SJCRH30 (cell line): ENCODE data around the gene PCED1B. TPM values are rescaled to one million over a fixed set of nuclear protein-coding genes. Genes with fewer than 3 reads are reported as not detected.
"Not testable (repeated sequence)": the region's sequence is repeated elsewhere in the genome, so short reads cannot be mapped to it uniquely, and the experiment has no call there.

ENCODE experiments used
- DNase-seq, 2 experiments: peaks; one replicate each; pipeline ENCODE4 v3.0.0-alpha.2; 2015 to 2020
- H3K27ac ChIP-seq: fragments of 250-450 bp; sonication (Bioruptor Pico); 2 replicates; pipeline ENCODE4 v1.5.1; 2020; ENCODE audit warnings: mild to moderate bottlenecking, moderate library complexity
- H3K27me3 ChIP-seq: fragments of 250-450 bp; sonication (Bioruptor Pico); 2 replicates; pipeline ENCODE4 v1.5.1; 2020; ENCODE audit warnings: mild to moderate bottlenecking, moderate library complexity
- H3K36me3 ChIP-seq: fragments of 250-450 bp; sonication (Bioruptor Pico); 2 replicates; pipeline ENCODE4 v1.5.1; 2020; ENCODE audit warnings: mild to moderate bottlenecking, moderate library complexity
- H3K4me1 ChIP-seq: fragments of 250-450 bp; sonication (Bioruptor Pico); 2 replicates; pipeline ENCODE4 v1.5.1; 2020; ENCODE audit warnings: mild to moderate bottlenecking, moderate library complexity
- H3K4me3 ChIP-seq: fragments of 250-450 bp; sonication (Bioruptor Pico); 2 replicates; pipeline ENCODE4 v1.5.1; 2020; ENCODE audit warnings: mild to moderate bottlenecking, moderate library complexity
- H3K9me3 ChIP-seq: fragments of 250-450 bp; sonication (Bioruptor Pico); replicated peaks from 2 replicates; pipeline ENCODE4 v1.5.1; 2020; ENCODE audit warnings: mild to moderate bottlenecking, moderate library complexity
- total RNA-seq: library from RNA; depleted of rRNA; stranded (reverse); fragments of >200 nt; shearing (Covaris generic); gene quantifications from 2 replicates; pipeline ENCODE4 v1.2.3, GENCODE V29; 2014; rRNA removed

PCED1B gene
- total RNA-seq, 1 experiment from 2014 or later = not detected

DNA sequence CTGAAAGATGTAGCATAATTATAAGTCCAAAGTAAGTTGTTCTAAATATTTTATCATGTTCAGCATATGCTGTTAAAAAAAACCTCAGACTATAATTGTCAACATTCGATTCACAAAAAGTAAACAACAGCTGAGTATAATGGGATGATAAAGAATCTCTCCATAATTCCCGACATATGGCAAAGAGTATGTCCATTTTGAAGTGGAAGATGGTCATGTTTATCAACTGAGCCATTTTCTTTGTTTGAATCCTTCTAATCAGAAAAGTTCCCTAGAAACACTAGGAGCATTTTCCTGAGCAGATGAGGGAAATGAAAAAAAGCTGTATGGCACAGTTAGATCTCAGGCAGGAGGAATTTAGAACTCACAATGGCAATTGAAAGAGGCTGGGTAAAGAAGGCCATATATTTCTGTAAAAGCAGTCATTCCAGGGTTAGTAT lies 192.4 kb downstream of the PCED1B start:
- H3K27me3 ChIP-seq = no peaks in the 10 kb centered on the region
- no peaks in the 10 kb centered on the region for H3K9me3 ChIP-seq
- no peak overlapping the region for H3K4me3 ChIP-seq
- H3K36me3 ChIP-seq = no peaks in the 10 kb centered on the region
- H3K27ac ChIP-seq = peak overlapping the region; percentile 46
- DNase-seq = no peak
- H3K4me1 ChIP-seq = no peaks in the 10 kb centered on the region; the same call in 1 of the 2 replicates

DNA sequence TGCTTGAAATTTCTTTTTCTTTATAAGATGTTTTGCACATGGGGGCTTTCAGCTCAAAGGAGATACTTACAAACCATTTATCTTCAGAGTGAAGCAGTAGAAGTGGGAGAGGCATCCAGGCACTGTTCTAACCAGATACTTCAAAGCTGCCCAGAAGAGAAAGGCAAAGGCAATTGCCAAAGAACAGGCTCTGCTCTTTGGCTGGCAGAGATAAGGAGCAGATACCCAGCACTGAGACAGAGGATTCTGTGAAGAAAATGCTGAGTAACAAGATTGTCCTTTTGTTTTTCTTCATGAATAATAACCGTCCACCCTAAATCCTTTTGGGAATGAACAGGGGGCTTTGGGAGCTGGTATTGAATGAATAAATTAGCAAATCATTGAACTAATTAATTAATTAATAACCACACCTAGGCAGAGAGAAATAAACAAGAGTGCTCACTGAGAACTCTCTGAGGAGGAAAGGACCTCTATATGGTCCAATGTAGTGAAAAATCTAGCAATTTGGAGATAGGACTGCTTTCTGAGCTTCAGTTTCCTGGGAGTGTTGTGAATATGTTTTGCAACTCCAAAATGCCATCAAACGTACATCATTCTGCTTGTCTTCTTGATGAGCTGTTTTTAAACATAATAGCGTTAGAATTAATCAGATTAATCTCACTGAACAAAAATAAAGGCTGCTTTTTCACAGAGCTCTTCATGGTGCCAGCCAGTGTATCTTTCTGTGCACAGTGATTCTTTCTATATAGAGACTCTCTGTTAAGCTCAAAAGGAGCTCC lies 193.2 kb downstream of the PCED1B start:
- no peaks in the 10 kb centered on the region for H3K36me3 ChIP-seq
- H3K27ac ChIP-seq = no peak overlapping the region
- H3K27me3 ChIP-seq = no peaks in the 10 kb centered on the region
- no peaks in the 10 kb centered on the region for H3K9me3 ChIP-seq
- H3K4me3 ChIP-seq = no peak overlapping the region
- no peaks in the 10 kb centered on the region; the same call in 1 of the 2 replicates for H3K4me1 ChIP-seq
- DNase-seq = no peak

DNA sequence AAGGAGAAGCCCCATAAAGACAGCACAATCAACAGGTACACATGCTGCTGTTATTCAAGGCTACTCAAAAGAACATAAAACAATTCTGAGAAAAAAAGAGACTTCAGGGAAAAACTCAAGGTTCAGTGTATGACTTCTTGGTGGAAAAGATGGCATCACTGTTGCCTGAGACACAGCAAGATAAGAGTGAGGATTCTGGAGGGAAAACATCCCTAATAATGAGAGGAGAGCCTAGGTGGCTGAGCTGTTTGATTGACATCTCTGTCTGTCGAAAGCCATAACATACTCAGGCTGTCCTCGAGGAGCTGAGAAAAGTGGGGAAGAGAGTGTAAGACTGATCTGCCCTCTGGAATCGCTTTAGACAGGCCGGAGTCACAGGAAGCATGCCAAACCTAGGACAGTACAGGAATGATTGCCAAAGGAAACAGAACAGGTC lies 193.8 kb downstream of the PCED1B start:
- Histone ChIP-seq H3K4me1 (no peaks in the 10 kb centered on the region; the same call in 1 of the 2 replicates), H3K36me3 (no peaks in the 10 kb centered on the region), H3K9me3 (no peaks in the 10 kb centered on the region), H3K4me3 (no peak overlapping the region), H3K27ac (no peak overlapping the region), H3K27me3 (no peaks in the 10 kb centered on the region)
- DNase-seq = no peak

DNA sequence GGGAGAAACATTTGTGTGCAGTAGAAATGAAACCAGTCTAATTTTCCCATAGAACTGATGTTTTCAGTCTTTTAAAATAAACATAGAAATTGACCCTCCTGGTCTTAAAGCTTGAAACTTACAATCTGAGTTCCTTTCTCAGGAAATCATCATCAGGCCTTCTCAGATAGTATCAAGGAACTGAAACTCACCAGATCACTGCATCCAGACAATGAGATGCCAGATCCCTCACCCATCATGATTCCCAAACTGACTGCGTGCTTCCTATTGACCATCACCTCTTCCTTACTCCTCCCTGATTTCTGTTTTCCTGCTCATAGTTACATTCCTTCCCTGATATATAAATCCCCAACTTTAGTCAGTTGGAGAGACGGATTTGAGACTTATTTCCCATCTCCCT lies 195.3 kb downstream of the PCED1B start:
- no peaks in the 10 kb centered on the region; the same call in 1 of the 2 replicates for H3K4me1 ChIP-seq
- H3K27ac ChIP-seq = no peak overlapping the region
- no peak for DNase-seq

DNA sequence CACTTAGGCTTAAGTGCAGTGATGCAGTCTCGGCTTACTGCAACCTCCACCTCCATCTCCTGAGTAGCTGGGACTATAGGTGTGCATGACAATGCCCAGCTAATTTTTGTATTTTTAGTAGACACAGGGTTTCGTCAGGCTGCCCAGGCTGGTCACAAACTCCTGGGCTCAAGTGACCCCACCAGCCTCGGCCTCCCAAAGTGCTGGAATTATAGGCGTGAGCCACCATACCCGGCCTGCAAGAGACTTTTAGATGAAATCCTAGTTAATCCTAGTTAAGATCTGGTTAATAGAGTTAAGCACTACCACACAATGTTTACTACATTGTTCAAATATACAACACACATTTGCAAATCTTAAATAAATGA lies 196.8 kb downstream of the PCED1B start:
- no peak overlapping the region for H3K27ac ChIP-seq
- no peaks in the 10 kb centered on the region for H3K36me3 ChIP-seq
- H3K27me3 ChIP-seq = no peaks in the 10 kb centered on the region
- no peaks in the 10 kb centered on the region for H3K9me3 ChIP-seq
- DNase-seq = no peak
- no peaks in the 10 kb centered on the region; the same call in 1 of the 2 replicates for H3K4me1 ChIP-seq
- H3K4me3 ChIP-seq = no peak overlapping the region

More for the DNA sequence above, 195.3 kb downstream of the PCED1B start:
- Histone ChIP-seq H3K36me3 (no peaks in the 10 kb centered on the region), H3K27me3 (no peaks in the 10 kb centered on the region), H3K4me3 (no peak overlapping the region), H3K9me3 (no peaks in the 10 kb centered on the region)

DNA sequence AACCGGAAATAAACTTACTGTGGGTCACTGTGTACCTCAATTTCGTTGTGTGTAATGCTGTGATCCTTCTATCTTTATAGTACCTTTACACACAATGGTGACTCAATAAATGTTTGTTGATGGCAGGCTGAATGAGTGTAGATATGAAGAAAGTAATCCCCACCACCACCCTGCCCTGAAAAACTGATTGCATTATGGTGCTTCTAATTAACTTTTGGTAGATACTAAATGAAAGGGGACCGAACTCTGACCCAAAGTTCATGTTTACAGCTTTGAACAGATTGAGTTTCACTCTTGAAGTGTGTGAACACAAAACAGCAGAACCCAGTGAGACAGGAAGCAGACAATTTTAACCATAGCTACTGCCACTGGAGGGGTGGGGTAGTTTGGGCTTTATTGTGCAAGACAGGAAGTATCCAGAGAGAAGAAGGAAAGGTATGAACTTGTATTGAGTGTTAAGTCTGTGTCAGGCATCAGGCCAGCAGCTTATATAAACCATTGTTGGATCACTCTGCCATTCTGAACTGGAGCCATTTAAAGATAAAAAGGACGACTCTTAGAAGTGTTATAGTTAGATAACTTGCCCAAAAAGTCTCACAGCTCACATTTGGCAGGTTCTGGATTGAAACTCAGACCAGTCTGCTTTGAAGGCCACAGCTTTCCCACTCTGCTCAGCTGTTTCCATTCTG lies 197.3 kb downstream of the PCED1B start:
- Histone ChIP-seq H3K27me3 (no peaks in the 10 kb centered on the region), H3K27ac (no peak overlapping the region), H3K4me3 (no peak overlapping the region), H3K9me3 (no peaks in the 10 kb centered on the region), H3K4me1 (no peaks in the 10 kb centered on the region; the same call in 1 of the 2 replicates), H3K36me3 (no peaks in the 10 kb centered on the region)
- no peak for DNase-seq

DNA sequence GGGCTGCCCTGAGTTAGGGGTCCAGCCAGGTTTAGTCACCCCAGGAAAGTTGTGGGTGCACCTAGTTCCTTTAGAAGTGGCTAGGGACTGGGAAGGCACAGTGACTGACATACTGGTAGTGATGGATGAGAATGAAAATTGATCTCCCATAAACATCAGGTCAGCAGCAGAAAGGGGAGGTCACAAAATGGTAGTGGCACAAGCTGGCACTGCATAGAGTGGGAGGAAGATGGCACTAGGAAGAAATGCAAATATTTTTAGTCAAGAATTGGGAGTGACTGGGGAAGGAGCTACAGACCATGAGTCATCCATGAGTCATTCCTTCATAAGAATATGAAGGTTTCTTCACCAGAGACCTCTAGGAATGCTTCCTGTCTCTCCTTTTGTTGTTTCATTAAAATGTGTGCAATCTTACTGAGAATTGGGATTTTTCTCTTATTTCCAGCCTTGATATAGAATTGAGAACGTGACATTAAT lies 198.6 kb downstream of the PCED1B start:
- Histone ChIP-seq H3K27ac (no peak overlapping the region), H3K4me1 (no peaks in the 10 kb centered on the region), H3K9me3 (no peaks in the 10 kb centered on the region), H3K36me3 (no peaks in the 10 kb centered on the region), H3K27me3 (no peaks in the 10 kb centered on the region; the same call in 1 of the 2 replicates), H3K4me3 (no peak overlapping the region)
- no peak for DNase-seq

DNA sequence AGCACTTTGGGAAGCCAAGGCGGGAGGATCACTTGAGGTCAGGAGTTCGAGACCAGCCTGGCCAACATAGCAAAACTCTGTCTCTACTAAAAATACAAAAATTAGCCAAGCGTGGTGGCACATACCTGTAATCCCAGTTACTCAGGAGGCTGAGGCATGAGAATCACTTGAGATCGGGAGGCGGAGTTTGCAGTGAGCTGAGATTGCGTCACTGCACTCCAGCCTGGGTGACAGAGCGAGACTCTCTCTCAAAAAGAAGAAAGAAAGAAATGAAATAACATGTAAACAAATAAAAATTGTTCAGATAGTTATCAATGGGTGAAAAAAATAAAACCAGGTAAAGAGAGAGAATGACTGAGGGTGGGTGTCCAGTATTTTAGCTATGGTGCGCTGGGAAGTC lies 200.3 kb downstream of the PCED1B start:
- not testable (repeated sequence) for H3K4me3 ChIP-seq, H3K36me3 ChIP-seq, H3K9me3 ChIP-seq, H3K27me3 ChIP-seq, H3K4me1 ChIP-seq, H3K27ac ChIP-seq, DNase-seq

DNA sequence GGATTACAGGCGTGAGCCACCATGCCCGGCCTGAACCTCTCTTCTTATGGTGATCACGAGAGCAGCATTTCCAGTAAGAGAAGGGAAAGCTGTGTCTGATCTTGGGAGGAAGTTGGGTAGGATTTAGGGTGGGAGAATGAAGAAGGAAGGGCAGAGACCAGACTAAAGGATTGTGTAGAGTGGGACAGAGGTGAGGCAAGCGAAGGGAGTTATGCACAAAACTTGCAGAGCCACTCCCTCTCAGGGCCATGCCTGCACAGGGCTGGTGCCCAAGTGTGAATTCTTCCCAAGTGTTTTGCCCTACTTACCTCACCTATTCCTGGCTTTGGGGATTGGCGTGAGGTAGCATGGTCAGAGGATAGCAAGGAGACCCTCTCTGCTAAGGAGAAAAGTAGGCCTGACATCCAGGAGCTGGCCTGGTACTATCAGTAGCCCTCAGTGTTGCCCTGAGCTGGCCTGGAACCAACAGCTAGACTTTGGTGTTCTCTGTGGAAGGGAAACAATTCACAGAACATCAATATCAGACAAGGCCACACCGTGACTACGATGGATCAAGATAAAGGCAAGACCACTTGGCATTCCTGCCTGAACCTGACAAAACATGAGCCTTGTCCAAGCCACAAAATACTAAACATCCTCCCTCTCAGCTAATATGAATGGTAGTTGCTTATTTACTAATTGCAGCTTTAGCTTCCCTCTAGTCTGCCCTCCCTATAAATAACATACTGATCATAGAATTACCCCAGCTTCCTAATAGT lies 201.3 kb downstream of the PCED1B start:
- H3K4me1 ChIP-seq = no peaks in the 10 kb centered on the region
- H3K4me3 ChIP-seq = no peak overlapping the region
- no peak overlapping the region for H3K27ac ChIP-seq
- H3K27me3 ChIP-seq = no peaks in the 10 kb centered on the region; the same call in 1 of the 2 replicates
- no peak for DNase-seq
- no peaks in the 10 kb centered on the region for H3K9me3 ChIP-seq
- no peaks in the 10 kb centered on the region for H3K36me3 ChIP-seq

DNA sequence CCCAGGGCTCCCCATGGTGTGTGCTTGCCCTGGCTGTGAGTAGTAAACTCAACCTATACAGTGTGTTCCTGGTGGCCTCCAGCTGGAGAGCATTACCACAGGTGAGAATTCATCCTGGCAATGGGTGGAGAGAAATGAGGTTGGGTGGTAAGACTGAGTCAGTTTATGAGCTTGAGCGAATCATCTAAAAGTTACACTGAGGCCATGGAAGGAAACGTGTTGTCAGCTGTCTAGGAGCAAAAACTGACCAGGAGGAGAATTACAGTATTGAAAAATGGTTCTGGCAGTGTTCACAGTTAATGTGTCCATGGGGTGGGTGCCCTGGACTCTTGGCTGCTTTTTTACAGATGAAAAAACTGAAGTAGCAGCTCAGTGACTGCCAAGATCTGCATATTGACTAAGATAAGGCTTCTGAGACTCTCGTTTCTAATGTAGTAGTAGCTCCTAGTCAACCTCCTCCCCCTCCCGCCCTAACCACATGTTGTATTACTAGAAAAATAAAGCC lies 202.3 kb downstream of the PCED1B start:
- H3K36me3 ChIP-seq = no peaks in the 10 kb centered on the region
- no peaks in the 10 kb centered on the region for H3K4me1 ChIP-seq
- H3K27me3 ChIP-seq = no peaks in the 10 kb centered on the region; the same call in 1 of the 2 replicates
- no peak overlapping the region for H3K27ac ChIP-seq
- no peak overlapping the region for H3K4me3 ChIP-seq
- DNase-seq = no peak
- no peaks in the 10 kb centered on the region for H3K9me3 ChIP-seq

DNA sequence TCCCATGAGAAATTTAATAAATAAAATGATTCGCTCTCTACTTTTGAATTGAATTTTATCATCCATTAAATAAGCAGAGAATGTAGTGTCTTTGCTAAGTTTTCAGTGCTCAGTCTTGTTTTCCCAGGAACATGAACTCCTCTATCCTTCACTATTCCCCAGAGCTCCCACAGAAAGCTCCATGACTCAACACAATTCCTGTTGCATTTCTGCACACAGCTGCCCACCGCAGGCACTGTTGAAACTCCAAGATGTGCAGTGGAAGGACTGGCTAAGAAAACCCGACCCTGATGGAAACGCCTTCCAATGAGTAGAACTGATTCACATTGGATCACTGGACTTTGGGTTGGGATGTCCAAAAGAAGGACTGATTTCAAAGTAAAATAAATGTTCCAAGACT lies 202.8 kb downstream of the PCED1B start:
- Histone ChIP-seq H3K4me3 (no peak overlapping the region), H3K27ac (no peak overlapping the region), H3K36me3 (no peaks in the 10 kb centered on the region), H3K9me3 (no peaks in the 10 kb centered on the region), H3K4me1 (no peaks in the 10 kb centered on the region), H3K27me3 (no peaks in the 10 kb centered on the region; the same call in 1 of the 2 replicates)
- DNase-seq = peak in 1 of 2 experiments; percentile 14

Other genes starting within 250 kb of the PCED1B start
- 4.3 and 4.4 TPM in 2 replicates for gene AMIGO2, start 338 bp downstream of the PCED1B start, total RNA-seq